HG02938 (cell line): ENCODE data around the gene RTP1.
"Not testable (repeated sequence)": the region's sequence is repeated elsewhere in the genome, so short reads cannot be mapped to it uniquely, and the experiment has no call there.

Experiments
- ATAC-seq: cut with Tn5 transposase; IDR thresholded peaks from one replicate; pipeline ENCODE4 v1.9.1; 2021; ENCODE audit warnings: mild to moderate bottlenecking, moderate library complexity; ENCODE audit not compliant: unreplicated experiment

RTP1 gene, protein sequence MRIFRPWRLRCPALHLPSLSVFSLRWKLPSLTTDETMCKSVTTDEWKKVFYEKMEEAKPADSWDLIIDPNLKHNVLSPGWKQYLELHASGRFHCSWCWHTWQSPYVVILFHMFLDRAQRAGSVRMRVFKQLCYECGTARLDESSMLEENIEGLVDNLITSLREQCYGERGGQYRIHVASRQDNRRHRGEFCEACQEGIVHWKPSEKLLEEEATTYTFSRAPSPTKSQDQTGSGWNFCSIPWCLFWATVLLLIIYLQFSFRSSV

GRCh38 chr3:187197335-187197649 lies at the start of gene RTP1:
TSS of gene RTP1 (plus strand) at chr3:187197486. CDS start at chr3:187197516, 30 bp downstream.
- no peak for ATAC-seq

DNA sequence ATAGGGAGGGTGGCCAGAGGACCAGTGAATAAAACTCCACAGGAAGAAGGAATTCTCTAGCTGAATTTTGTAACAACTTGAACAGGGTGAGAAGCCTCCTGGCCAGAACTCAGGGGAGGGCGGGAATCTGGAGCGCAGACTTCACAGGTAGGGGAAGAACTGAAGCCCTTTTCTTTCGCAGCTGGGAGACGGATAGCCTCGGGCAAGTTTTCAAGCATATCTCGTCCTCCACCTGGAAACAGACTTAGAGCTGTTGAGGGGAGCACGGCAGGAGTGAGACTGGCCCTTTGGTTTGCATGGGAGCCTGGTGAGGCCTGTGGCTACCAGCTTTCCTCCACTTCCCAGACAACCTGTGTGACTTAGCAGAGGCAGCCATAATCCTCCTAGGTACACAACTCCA lies 47.1 kb upstream of the RTP1 start:
- ATAC-seq, result no peak

DNA sequence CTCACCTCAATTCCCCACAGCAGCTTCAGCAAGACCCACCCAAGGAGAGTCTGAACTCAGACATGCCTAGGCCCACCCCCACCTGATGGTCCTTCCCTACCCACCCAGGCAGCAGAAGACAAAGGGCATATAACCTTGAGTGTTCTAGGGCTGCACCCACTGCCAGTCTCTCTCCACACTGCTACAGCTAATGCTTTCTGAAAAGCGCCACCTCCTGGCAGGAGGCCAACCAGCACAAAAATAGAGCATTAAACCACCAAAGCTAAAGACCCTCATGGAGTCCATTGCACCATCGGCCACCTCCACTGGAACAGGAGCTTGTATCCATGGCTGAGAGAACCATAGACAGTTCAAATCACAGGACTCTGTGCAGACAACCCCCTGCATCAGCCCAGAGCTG lies 46.7 kb upstream of the RTP1 start:
- ATAC-seq, result no peak

- ATAC-seq, result no peak
Measured at GRCh38 chr3:187161556-187161955, 35.7 kb upstream of the RTP1 start.

DNA sequence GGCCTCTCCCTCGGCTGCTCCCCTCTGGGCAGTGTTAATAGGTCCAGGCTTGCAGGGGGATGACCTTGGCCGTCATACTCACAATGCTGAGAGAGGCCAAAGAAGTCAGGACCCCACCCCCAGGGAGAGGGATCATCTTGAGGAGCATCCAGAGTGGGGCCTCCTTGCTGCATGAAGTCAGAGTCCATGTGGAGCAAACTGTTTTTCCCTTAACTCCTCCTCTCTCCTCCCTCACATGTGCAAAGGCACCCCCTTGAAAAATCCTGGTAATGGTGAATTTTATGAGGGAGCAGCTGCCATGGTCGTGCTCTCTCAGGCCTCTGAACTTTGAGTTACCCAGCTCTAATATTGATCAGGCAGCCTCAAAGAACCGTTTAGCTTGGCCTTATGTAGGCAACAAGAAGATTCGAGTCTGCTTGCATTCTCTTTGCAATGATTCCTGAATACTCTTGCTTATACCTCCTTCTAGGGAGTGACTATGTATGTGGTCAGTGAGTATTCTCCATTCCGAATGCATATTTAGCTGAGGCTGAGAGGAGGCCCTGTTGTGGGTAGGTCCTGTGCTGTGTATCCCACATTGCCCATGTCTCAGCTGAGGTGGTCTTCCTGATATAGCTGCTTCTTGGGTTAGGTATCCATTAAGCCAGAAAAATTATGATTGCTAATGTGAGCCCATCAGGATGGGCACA lies 34.9 kb upstream of the RTP1 start:
- ATAC-seq, result no peak

DNA sequence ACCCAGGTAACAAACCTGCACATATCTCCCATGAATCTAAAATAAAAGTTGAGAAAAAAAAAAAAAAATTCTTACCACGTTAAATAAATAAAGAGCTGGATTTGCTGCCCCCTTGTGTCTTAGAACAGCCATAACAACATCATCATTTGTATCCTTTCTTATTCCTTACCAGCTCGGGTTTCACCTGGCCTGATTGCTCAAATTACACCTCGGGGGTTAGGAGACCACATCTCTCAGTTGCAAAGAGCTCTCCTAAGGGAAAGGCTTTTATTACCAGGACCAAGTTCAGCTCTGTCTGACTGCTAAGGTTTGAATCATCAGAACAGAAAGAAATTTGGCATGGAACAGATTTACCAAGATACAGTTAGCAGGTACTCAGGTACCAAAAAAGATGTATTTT lies 32.1 kb upstream of the RTP1 start:
- no peak for ATAC-seq

DNA sequence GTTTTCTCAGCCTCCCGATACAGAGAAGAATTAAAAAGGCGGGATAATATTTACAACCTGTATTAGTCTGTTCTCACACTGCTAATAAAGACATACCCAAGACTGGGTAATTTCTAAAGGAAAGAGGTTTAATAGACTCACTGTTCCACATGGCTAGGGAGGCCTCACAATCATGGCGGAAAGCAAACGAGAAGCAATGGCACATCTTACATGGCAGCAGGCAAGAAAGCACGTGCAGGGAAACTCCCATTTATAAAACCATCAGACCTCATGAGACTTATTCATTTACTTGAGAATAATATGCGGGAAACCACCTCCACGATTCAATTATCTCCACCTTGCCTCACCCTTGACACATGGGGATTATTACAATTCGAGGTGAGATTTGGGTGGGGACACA lies 30.5 kb upstream of the RTP1 start:
- no peak for ATAC-seq

- no peak for ATAC-seq
Measured at GRCh38 chr3:187167777-187168176, 29.5 kb upstream of the RTP1 start.

DNA sequence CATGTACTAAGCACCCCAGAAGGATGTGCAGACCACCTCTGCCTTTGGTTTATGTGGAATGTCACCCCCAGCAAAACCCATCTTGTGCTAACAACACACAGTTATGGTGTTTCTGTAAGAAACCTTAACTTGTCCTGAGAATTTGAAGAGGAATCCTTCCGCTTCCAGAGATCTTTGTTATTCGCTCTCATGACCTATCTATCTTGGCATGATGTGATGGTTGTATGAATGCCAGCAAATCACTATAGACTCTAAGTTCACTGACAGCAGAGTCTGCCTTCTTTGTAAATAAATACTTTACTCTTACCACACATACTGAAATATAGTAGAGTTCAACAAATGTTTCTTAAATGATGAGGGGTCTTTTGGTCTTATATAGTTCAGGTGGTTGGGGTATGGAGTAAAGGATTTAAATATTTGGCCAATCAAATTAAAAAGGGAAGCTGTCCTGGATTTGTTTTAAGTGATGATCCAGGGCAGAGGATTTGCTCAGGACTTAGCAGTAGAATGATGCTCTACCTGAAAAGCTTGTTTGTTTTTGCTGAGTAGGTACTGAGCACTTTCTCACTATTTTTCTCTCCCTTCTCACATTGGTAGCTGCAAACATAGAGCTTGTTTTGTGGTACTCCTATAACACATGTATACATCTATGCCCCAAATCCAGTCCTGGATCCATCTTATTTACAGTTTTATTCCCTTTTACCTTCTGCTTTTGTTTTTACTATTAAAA lies 27.9 kb upstream of the RTP1 start:
- ATAC-seq, result no peak

DNA sequence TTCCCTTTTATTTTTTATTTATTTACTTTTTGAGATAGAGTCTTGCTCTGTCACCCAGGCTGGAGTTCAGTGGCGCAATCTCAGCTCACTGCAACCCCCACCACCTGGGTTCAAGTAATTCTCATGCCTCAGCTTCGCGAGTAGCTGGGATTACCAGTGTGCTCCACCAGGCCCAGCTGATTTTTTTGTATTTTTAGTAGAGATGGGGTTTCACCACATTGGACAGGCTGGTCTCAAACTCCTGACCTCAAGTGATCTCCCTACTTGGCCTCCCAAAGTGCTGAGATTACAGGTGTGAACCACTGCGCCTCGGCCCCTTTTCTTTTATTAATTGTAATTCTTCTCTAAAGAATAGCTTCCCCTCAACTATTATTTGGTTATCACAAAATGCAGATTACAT lies 26.4 kb upstream of the RTP1 start:
- ATAC-seq, result not testable (repeated sequence)

DNA sequence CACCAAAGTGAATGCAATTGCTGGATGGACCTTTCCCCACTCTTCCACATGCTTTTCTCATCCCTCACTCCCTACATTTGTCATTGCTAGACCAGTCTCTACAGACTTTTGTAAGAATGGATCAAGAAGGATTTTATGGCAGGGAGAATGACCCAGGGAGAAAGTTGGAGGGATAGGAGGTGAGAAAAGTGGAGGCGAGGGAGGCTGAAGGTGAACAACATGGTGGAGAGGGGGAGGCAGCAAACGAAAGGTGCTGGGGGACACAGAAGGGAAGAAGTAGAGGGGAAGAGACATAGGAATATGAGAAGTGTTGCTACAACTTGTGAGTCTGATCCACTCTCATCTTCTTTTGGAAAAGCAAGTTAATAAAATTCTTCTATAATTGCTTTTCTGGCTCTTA lies 24.4 kb upstream of the RTP1 start:
- ATAC-seq, result no peak

GRCh38 chr3:187181454-187182170 lies 15.7 kb upstream of the RTP1 start:
- no peak for ATAC-seq

DNA sequence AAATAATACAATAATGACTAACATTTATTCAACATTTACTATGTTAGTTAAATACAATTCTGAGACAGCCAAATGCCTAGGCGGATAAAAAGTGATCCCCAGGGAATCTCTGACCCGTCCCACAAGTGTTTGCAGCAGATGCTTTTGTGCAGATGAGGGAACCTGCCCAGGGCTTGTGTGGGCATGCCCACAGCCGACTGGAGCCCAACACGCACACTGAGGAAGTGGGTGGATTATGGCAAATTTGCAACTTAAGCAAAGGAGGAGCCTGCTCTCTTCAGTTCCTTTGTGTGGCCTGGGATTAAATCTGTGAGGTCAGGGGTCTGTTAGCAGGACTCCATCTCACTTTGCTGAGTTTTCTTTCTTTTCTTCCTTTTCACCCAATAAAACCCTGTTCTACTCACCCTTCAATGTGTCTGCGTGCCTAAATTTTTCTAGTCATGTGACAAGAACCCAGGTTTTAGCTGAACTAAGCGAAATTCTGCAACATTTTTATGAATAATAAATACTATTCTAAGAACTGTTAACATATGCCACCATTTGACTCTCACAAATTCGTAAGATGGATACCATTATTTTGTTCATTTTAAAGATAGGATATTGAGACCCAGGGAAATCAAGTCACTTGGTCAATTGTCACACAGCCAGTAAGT lies 13.9 kb upstream of the RTP1 start:
- no peak for ATAC-seq

DNA sequence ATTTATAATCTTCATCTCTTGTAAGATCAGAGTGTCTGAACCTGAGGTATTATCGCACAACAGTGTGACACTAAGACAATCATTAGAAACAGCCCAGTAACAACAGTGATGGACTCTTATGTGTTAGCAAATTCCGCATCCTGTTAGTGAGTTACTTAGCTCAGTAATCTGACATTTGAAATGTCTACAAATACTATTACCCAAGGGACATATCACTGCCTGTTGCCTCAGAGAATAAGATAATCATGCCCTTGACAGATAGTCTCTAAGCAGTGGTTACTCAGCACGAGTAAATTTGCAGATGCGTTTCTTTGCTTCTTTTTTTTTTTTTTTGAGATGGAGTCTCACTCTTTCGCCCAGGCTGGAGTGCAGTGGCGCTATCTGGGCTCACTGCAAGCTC lies 13.4 kb upstream of the RTP1 start:
- no peak for ATAC-seq

DNA sequence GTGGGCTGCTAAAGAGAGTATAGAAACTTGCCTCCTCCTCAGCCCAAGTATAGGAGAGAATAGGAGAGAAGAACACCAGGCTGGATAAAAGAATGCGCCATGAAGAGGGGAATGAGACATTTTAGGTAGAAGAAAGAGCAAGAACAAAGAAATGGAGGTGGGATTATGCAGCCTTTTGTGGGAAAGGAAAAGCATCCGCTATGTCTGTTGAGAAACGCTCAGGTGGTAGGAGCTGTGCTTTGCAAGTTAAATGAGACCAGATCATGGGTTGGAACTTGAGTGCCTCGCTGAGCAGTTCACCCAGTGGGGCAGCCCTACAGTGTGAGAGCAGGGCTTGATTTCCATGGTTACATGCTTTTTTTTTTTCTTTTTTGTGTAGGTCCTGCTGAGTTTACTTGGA lies 11.5 kb upstream of the RTP1 start:
- ATAC-seq, result no peak

DNA sequence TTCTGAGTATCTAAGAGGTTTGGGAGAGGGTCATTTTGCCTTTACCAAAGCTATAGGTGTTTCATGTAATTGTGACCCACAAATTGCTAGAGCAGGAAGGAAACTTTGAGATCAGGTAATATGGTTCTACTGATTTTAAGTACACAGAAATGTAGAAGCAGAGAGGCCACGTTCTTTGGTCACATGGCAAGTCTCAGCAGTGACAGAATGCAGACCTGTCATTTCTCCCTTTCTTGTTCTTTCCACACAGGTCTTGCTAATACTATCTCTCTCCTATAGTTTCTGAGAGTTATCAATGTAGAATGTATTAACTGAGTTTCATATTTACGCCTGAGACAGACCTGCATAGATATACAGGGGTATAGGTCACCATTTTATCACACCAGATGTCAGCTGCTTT lies 10.9 kb upstream of the RTP1 start:
- no peak for ATAC-seq

- no peak for ATAC-seq
Measured at GRCh38 chr3:187186801-187187421, 10.4 kb upstream of the RTP1 start.

GRCh38 chr3:187188931-187189330 lies 8.4 kb upstream of the RTP1 start:
- ATAC-seq, result no peak

- no peak for ATAC-seq
Measured at GRCh38 chr3:187191271-187191670, 6.0 kb upstream of the RTP1 start.

DNA sequence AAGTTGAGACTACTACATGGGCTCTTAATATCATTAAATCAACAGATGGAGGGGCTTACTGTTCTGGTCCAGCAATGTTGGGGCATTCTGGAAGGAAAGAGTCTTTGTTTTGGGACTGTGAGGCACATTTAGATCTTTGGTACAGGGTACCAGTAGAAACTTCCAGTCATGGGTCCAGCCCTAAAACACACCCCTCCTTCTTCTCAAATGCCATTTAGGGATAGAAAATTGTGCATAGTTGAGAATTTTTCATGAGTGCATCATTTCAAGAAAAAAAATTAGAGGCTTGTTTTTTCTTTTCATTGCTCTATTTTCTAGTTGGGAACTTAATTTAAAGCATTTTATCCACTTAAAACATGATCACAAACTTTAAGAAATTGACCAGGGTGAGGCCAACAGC lies 4.1 kb upstream of the RTP1 start:
- ATAC-seq, result no peak
